ENCODE results near the gene FOXN1. TPM values are rescaled to one million over a fixed set of nuclear protein-coding genes. Genes with fewer than 3 reads are reported as not detected.

Gene FOXN1
- total and polyA plus RNA-seq, 2 of the 13 experiments (the other 11 are each of a cell fraction or from before 2014, with no cell fraction given), result 0.01 TPM; not detected in 1

GRCh38 chr17:28524476-28525424 lies 18.6 kb downstream of the FOXN1 start (continued):
- TF ChIP-seq, protein P1, sequence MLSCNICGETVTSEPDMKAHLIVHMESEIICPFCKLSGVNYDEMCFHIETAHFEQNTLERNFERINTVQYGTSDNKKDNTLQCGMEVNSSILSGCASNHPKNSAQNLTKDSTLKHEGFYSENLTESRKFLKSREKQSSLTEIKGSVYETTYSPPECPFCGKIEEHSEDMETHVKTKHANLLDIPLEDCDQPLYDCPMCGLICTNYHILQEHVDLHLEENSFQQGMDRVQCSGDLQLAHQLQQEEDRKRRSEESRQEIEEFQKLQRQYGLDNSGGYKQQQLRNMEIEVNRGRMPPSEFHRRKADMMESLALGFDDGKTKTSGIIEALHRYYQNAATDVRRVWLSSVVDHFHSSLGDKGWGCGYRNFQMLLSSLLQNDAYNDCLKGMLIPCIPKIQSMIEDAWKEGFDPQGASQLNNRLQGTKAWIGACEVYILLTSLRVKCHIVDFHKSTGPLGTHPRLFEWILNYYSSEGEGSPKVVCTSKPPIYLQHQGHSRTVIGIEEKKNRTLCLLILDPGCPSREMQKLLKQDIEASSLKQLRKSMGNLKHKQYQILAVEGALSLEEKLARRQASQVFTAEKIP (CRISPR knock-in tag; IDR thresholded peaks at IDR 0.05; ENCODE audit: borderline replicate concordance), result no peak
- TF ChIP-seq ZNF749 (CRISPR knock-in tag; IDR thresholded peaks at IDR 0.05; ENCODE audit: borderline replicate concordance), result no peak
- no peak for TF ChIP-seq ZNF614 (CRISPR knock-in tag; IDR thresholded peaks at IDR 0.05; ENCODE audit: borderline replicate concordance)
- TF ChIP-seq ZNF10 (CRISPR knock-in tag; IDR thresholded peaks at IDR 0.05; ENCODE audit: borderline replicate concordance, low read depth), result no peak
- peak; percentile 76 for TF ChIP-seq CEBPG (CRISPR knock-in tag; IDR thresholded peaks at IDR 0.05)
- no peak for TF ChIP-seq SRSF9 (IDR thresholded peaks at IDR 0.05; ENCODE audit: borderline replicate concordance, insufficient read depth, low read depth, low read length, poor library complexity, severe bottlenecking)
- TF ChIP-seq PAF1 (CRISPR knock-in tag; IDR thresholded peaks at IDR 0.05), result no peak
- TF ChIP-seq SMARCC2 (IDR thresholded peaks at IDR 0.05), result no peak
- TF ChIP-seq CREB1 (IDR thresholded peaks at IDR 0.05), result no peak
- TF ChIP-seq CREB1 (CRISPR knock-in tag; IDR thresholded peaks at IDR 0.05), result no peak
- no peak for TF ChIP-seq MLXIP (CRISPR knock-in tag; IDR thresholded peaks at IDR 0.05; ENCODE audit: borderline replicate concordance)
- TF ChIP-seq ZFP36L1 (CRISPR knock-in tag; IDR thresholded peaks at IDR 0.05), result no peak
- TF ChIP-seq, protein P2, sequence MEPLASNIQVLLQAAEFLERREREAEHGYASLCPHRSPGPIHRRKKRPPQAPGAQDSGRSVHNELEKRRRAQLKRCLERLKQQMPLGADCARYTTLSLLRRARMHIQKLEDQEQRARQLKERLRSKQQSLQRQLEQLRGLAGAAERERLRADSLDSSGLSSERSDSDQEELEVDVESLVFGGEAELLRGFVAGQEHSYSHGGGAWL (CRISPR knock-in tag; IDR thresholded peaks at IDR 0.05), result no peak
- TF ChIP-seq, protein P3, sequence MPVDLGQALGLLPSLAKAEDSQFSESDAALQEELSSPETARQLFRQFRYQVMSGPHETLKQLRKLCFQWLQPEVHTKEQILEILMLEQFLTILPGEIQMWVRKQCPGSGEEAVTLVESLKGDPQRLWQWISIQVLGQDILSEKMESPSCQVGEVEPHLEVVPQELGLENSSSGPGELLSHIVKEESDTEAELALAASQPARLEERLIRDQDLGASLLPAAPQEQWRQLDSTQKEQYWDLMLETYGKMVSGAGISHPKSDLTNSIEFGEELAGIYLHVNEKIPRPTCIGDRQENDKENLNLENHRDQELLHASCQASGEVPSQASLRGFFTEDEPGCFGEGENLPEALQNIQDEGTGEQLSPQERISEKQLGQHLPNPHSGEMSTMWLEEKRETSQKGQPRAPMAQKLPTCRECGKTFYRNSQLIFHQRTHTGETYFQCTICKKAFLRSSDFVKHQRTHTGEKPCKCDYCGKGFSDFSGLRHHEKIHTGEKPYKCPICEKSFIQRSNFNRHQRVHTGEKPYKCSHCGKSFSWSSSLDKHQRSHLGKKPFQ (CRISPR knock-in tag; IDR thresholded peaks at IDR 0.05; ENCODE audit: insufficient replicate concordance), result no peak
- TF ChIP-seq SMAD3 (CRISPR knock-in tag; IDR thresholded peaks at IDR 0.05), result no peak
- TF ChIP-seq KDM3A (CRISPR knock-in tag; IDR thresholded peaks at IDR 0.05; ENCODE audit: low read depth), result no peak
- TF ChIP-seq, protein P4, sequence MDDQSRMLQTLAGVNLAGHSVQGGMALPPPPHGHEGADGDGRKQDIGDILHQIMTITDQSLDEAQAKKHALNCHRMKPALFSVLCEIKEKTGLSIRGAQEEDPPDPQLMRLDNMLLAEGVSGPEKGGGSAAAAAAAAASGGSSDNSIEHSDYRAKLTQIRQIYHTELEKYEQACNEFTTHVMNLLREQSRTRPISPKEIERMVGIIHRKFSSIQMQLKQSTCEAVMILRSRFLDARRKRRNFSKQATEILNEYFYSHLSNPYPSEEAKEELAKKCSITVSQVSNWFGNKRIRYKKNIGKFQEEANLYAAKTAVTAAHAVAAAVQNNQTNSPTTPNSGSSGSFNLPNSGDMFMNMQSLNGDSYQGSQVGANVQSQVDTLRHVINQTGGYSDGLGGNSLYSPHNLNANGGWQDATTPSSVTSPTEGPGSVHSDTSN (CRISPR knock-in tag; IDR thresholded peaks at IDR 0.05; ENCODE audit: borderline replicate concordance), result no peak
- TF ChIP-seq, protein P5, sequence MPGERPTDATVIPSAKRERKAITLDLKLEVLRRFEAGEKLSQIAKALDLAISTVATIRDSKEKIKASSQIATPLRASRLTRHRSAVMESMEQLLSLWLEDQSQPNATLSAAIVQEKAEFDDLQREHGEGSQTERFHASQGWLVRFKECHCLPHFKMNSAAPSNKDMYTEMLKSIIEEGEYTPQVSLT (CRISPR knock-in tag; IDR thresholded peaks at IDR 0.05; ENCODE audit: borderline replicate concordance, low read depth), result no peak
- no peak for TF ChIP-seq ZNF205 (CRISPR knock-in tag; IDR thresholded peaks at IDR 0.05)
- TF ChIP-seq RXRA (CRISPR knock-in tag; IDR thresholded peaks at IDR 0.05), result no peak
- TF ChIP-seq HNRNPLL (IDR thresholded peaks at IDR 0.05; ENCODE audit: low read depth, low read length, poor library complexity, severe bottlenecking), result peak; percentile 24

All from HepG2 (cell line).